ENCODE results near the gene NFE2.
"Not testable (repeated sequence)": the region's sequence is repeated elsewhere in the genome, so short reads cannot be mapped to it uniquely, and the experiment has no call there.

Gene NFE2

DNA sequence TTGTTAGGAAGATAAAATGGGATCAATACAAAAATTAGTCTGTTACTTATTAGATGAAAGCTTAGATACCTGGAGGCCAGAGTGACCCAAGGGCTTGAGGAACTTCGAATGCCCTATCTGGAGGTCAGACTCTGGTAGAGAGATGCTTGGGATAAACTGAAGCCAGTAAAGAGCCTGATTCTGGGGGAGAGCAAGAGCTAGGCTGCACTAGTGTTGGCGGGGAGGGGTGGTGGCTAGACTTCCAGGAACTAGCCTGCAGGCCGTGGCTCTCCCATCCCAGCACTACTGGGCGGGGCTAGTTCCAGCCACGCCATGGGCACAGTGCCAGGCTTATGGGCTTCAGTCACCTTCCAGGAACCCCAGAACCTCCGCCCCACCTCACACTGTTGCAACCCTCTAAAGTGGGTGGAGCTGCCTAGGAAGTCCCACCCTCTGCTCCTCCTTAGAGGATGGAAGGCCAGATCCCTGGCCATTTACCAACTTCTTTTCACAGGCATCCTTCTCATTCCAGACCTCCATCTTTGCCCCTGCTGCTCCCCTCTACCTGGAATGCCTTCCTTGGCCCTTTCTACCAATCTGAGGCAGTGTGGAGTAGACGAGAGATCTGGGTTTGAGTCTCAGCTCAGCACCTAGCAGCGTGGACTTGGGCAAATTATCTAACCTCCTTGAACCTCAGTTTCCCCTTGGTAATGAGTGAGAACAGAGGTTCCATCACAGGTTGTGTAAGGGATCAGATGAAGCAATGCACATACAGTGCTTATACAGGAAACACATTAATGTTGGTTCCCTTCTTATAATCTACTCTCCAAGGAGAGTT, 6.3 kb upstream of the NFE2 start:
- no peak for DNase-seq

DNA sequence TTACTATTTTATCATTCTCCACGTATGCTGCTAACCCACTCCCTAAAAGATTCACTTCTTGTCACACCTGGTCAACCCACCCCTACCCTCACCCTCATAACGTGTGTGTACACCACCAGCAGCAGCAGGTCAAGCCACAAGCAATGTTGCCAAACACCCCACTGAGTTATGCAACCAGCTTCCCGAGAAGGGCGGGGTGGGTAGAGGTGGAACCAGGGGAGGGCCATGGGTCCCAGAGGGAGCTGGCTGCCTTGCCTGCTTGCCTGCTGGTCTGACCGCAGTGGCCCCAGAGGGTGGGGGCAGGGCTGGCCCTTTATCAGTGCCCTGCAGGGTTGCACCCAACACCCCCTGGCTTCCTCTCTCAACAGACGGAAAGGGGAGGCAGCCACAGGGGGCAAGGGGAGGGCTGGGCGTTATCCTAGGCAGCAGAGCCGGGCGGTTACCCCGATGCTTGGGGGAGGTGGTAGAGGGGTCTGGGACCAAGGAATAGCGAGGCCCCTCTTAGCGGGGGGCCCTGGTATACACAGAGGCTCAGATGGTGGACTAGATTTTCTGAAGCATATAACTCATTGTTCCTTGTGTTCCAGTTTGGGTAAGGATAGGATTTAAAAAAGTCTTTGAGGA, 3.5 kb upstream of the NFE2 start:
- no peak for DNase-seq

DNA sequence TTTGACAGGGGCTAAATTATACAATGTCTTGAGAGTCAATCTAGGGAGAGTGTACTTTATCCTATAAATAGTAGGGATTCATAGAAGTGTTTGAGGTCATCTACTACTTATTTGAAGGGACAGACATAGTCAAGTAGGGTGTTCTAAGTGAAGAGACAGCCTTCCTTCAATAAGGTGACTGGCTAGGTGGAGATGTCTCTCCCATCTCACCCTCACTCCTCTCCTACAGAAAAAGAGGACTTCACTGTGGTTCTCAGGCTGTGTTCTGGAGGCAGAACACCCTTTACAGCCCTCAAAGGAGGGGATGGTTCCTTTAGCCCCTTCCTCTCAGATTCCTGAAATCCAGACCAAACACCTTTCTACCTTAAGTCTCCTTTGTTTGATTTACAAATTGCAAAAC, 2.8 kb upstream of the NFE2 start:
- no peak for DNase-seq

DNA sequence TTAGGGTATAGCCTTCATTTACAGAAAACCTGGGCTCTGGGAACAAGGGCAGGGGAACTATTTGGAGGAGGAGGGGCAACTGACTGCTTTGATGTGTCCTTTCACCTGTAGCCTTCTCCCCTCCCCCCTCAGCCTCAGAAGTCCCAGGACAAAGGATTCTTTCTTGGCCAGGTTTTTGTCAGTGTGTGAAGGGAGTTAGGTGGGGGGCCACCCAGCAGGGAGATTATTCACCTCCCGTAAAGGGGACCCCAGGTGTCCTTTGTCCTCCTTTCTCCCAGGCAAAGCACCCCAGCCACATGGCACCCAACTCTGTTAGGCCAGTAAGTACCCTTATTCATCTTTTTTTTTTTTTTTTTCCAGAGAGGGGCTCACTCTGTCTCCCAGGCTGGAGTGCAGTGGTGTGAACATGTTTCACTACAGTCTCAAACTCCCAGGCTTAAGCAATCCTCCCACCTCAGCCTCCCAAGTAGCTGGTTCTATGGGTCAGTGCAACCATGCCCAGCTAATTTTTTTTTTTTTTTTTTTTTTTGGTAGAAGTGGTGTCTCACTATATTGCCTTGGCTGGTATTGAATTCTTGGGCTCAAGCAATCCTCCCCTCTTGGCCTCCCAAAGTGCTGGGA, 723 bp upstream of the NFE2 start:
- DNase-seq = no peak

DNA sequence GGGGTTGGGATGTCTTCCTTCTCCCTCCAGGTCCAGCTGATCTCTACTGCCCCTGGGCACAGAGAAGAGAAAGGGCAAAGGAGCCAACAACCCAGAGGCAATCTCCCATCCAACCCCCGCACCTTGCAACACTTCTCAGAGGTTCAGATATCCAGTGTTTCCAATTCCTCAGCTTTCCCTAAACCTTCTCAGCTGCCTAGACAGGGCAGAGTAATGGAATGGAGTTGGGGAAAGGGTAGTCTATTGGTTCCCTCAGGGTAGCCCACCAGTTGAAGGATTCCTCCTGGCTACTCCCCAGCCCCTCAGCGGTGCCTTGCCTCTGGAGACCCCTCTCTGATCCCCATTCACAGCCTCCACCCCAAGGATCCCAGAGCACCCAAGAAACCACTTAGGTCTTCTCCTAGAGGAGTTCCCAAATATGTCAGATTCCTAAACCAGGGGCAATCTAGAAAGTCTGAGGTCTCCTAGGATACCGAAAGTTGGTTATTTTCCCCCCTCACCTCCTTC, 537 bp downstream of the NFE2 start:
- no peak for DNase-seq

DNA sequence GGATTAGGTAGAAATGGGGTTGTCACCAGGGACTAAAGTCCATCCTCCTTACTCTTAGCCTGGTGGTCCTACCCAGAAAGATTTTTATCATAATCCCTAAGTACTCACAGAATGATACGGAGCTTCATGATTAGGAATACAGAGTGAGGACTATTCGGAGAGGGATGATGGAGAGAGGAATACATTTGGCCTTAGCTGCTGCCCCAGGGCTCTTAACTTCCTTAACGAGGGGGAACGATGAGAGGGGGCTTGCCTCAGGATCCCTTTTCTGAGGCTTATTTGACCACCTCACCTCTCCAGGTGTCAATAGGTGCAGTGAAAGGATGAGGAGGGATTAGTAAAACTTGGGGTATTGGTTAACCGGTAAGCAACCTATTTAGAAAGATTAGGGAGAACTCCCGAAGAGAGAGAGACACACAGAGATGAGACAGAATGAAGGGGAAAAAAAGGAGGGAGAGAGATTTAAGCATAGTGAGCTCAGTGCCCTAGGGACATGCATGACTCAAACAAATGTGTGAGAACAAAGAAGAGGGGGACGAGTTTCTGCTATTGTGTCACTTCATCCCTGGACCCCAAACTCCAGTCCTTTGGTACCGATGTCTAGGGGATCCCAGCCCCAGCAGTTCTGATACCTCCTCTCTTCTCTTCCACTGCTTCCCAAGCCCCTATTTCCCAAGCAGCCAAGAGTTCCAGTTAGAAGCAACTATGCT, 1.1 kb downstream of the NFE2 start:
- no peak for DNase-seq

DNA sequence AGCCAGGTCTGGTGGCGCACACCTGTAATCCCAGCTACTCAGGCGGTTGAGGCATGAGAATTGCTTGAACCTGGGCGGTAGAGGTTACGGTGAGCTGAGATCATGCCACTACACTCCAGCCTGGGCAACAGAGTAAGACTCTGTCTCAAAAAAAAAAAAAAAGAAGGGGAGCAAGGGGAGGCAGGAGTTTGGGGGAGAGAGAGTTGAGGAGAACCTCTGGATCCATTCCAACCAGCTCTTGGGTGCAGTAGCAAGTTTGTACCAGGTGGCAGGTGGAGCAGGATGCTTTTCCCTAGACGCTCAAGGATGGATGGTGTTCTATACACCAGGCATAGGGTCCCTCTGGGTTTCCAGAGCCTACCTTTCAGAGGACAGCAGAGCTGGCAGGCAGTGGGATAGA, 1.9 kb downstream of the NFE2 start:
- no peak for DNase-seq

DNA sequence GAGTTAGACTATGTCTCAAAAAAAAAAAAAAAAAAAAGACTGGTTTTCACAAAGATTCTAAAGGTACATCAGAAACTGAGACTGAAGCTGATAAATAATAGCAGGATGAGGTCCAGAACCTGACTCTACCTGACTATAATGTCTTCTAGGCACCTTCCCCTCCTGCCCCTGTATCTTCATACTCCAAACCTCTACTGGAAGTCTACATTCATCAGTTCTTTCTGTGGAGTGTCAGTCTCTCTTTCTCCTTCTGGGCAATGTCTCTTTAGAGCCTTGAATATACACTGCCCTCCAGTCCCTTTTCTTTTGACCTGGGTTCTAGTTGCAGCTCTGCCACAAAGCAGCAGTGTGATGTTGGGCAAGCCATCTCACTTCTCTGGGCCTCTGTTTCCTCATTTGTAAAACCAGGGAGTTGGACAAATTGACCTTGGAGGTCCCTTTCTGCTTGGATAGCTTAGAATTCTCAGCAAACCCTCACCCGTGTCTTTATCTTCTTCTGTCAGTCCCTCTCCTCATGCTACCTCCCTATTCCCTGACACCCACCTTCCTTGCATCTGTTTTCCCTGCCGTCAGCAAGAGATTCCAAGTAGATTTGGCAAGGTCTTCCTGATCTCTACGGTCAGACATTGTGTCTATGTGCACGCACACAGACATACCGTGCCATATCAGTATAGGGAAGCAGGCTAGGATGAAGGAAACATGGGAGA, 4.3 kb downstream of the NFE2 start:
- DNase-seq = no peak

DNA sequence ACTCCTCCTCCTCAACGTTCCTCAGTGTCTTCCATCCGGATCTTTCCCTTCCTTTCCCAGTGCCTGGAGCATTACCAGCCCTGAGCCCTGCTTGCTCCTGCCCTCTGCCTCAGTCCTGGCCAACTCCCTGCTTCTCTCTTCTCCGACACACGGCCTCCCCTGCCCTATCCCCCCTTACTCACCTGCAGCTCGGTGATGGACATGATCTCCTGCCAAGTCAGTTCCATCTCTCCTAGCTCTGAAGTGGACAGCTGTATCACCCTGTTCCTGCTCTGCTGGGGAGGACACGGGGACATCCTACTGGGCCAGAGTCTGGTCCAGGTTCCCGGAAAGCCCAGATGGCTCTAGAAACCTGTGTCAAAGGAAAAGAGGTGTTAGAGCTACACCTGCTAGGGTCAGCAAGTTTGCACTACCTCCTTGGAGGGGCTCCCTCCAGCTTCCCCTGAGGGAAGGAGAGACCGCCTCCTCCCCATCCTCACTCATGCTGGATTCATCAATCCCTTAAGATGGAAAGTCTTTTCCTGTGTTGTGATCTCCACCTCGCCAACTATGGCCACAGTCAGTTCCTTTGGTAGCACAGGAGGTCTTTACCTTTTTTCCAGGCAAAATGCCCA, 5.8 kb downstream of the NFE2 start:
- DNase-seq = no peak

DNA sequence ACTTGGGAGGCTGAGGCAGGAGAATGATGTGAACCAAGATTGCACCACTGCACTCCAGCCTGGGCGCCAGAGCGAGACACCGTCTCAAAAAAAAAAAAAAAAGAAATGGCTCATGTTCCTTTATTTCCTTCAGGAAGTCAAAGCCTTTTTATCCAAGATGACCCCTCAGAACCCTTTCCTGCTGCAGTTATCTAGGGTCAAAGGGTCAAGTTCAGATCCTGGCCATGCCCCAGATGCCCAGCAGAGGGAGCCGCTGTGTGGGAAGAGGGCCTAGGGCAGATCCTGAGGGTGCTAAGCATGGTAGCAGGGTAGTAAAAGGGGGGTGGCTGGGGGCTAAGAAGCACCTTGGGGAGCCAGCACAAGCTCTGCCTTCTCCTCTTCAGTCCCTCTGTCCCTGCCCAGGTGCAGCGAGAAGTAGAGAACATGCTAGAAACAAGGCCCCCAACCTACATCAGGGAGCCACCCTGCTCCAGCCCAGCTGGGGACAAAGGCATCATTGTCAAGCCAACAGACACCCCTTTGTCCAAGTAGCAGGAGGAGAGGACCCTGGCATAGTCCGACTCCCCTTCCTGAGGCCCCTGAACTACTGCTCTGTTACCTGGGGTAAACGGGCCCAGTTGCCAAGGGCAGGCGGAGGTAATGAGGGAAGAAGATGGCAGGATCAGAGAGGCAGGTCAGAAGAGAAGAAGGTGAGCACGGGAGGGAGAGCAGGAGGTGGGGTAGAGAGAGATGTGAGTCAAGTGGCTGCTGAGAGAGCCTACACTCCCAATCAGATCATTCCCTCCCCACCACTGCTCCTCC, 6.5 kb downstream of the NFE2 start:
- DNase-seq = peak; percentile 34 to 65

DNA sequence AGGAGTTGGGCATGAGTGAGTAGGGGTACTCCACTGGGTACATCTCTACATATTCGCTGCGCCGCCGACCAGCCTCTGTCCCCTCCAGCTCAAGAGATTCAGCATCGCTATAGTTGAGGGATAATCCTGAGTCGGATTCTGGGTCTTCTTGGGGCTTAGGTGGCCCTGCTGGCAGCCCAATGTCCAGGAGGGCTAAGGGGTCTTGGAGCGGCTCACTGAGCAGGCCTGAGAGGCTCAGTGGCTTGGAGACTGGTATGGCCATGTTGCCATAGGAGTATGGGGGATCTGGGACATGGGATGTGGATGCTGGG, 7.9 kb downstream of the NFE2 start:
- DNase-seq = no peak

DNA sequence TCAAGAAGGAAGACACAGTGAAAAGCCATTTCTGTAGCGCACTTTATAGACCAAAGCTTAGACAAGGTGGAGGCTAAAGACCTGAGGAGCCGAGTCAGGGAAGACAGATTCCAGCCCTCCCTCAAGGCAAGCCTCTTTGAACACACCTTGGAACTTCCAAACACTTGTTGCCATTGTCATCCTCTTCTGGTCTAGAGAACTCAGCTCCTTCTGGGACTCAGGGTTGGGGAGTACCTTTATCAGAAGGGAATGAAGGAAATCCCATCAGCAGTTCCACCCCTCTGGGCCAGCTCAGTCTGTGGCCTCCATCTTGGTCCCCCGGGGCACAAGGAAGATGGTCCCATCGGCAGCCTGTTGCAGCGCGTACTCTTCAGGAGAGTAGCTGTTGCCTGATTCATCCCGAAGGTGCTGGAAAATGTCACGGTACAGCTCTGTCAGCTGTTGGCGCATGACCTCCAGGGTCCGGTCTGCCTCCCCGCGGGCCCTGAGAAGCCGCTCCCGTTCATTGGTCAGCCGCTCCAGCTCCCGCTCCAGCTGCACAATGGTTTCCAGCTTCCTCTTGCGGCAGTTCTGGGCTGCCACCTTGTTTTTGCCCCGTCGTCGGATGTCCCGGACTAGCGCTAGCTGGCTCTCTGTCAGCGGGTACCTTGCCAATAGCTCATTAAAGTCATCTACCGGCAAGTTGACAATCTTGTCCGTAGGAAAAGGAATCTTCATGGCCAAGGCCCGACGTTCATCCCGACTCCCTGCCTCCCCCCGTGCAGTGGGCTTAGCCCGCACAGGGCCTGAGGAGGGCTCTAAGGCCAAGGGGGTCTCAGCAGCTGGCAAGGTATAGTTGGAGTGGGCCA, 8.5 kb downstream of the NFE2 start:
- no peak for DNase-seq

DNA sequence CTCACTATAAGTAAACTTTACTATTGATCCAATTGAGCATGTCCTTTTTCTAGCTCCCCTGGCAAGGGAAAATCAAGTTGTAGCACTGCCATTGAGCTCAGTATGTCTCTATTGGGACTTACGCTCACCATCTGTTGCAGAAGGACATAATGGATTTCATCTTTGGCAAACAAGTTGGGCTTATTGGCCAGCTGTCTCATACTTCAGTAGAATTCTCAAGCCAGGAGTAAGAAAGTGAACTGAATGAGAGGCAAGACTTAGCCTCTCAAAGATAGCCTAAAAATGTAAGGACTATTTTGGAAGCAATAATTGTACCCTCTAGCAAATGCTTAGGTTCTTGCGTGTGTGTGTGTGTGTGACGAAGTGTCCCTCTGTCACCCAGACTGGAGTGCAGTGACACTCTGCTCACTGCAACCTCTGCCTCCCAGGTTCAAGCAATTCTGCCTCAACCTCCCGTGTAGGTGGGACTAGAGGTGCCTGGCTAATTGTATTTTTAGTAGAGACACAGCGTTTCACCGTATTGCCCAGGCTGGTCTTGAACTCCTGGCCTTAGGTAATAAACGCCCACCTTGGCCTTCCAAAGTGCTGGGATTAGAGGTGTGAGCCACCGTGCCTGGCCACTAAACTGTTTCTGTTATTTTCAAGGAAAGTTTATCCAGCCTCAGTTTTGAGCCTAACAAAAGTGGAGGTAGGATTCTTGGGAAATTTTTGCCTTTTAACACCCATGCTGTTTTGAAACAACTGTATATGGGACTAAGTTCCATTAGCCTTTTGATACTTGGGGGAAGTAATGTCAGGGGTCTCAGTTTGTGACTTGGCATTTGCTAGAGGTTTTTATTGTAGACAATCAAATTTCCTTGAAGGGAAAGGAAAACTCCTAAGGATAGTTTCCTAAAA, 13.3 kb downstream of the NFE2 start:
- no peak for DNase-seq

DNA sequence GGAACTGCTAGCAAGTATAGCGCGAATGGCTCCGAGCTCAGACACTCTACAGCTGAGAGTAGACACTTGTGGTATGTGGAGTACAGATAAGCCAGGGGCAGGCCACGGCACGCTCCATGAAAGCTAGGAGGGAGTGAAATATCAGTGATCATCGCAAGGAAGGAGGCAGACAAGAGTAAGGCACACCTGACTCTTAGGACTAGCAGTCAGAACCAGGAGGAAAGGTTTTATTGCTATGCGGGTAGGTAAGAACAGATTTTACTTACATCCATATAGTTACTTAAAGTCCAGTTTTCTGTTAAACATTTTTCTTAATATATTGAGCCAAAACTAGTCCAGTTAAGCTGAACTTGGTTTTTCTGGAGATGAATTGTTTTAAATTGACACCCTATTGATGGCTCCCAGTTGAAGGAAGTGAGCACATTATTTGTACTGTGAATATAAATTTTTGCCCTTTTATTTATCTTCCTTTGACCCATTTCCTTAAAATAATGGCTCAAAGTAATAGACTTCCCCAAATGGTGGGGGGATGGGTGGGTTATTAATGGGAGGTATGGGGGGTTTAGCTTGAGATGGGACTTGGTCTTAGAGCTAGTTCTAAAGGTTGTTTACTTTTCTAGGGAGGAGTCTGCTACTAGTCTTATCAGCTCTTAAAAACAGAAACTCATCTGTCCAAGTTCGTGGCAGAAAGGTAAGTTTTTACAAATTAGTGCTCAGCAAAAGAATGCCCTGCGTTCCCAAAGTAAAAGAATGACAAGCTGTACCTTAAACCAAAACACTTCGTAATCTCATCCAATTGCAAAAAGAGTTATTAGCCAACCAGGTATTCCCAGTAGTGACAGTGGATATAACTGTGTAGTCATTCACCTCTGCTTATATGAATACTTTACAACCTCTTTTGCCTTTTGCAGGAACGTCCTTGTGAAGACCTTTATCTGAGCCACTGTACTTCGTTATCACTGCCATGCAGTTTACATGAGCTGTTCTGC, 14.5 kb downstream of the NFE2 start:
- no peak for DNase-seq

DNA sequence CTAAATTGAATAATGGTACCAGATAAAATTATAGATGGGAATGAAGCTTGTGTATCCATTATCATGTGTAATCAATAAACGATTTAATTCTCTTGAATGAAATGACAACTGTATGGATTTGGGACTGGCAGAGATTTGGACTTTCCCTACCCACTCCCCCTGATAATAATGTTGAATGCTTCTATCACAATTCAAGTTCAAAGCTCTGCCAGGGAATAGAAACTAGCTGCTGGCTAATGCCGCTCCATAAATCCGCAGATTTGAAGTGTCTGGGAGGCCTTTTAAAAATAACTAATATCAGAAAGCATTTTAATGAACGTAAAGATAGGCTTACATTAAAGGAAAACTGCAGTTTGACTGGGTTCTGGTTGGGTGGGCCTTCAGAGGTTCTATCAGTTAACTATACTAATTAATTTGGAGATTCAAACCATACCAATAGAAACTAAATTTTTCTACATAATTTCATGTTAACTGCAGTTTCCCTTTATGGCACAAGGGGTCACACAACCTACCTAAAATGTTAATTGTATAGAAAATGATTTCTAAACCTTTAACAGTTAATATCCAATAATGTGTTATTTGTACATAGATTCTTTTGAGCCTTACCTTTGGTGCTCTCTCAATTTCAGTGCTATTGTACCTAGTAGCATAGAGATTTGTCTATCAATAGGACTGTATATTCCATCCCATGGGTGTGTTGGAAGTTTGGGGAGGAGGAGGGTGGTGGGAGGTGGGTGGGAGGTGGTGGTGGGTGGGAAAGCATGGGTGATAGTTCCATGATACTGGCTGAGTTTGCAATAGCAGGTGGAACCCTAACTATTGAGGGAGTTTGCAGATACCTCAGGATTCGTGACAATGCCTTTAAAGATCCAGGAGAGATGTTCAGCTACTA, 15.4 kb downstream of the NFE2 start:
- DNase-seq = no peak

DNA sequence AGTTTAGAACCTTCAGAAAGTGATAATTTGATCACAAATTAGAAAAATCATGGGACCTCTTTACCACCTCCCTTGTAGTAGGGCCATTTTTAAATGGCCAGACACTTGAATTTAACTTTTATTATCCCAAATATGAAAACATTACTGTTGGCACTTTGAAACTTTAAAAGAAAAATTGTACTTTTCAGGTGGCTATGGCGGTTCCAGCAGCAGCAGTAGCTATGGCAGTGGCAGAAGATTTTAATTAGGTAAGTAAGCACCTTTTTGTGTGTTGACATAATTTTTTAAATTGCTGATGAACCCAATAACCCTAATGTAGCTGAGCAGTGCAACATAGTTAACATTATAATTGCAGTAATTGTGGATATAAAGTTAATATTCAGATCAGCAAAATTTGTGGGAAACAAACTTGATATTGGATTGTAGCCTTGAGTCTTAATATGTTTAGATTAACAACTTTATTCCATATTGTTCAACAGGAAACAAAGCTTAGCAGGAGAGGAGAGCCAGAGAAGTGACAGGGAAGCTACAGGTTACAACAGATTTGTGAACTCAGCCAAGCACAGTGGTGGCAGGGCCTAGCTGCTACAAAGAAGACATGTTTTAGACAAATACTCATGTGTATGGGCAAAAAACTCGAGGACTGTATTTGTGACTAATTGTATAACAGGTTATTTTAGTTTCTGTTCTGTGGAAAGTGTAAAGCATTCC, 16.6 kb downstream of the NFE2 start:
- DNase-seq = not testable (repeated sequence)

Measured in hippocampal formation (tissue), 2 donors.